MCF 10A (cell line): ENCODE results near the gene ITGA2. TPM values are rescaled to one million over a fixed set of nuclear protein-coding genes. Genes with fewer than 3 reads are reported as not detected.

Experiments used
- BruUV-seq: library from RNA; stranded (reverse); fragments of 400-500 nt; replicated peaks from 2 replicates; lab custom pipeline; 2021; lab: Mats Ljungman, UMichigan
- CTCF ChIA-PET: fragments of 300-600 bp; sonication (Branson Sonifier 250); formaldehyde crosslinking; extraction: SDS; loops from one replicate; lab custom pipeline; 2021; ENCODE audit warnings: antibody characterized with exemption, inconsistent platforms; lab: Yijun Ruan, JAX
- POLR2A ChIA-PET: fragments of 300-600, 350-650 bp; sonication (Branson Sonifier 250); formaldehyde crosslinking; extraction: SDS; loops from one replicate; lab custom pipeline; 2020; ENCODE audit warnings: antibody characterized with exemption, inconsistent platforms; lab: Yijun Ruan, JAX
- DNase-seq: peaks from one replicate; pipeline ENCODE4 v3.0.0-alpha.2; 2018; ENCODE audit not compliant: unreplicated experiment
- H3K27ac Mint-ChIP-seq: one replicate; pipeline ENCODE4 v1.8.0; 2022; ENCODE audit warnings: mild to moderate bottlenecking, low read depth, mixed read lengths; ENCODE audit not compliant: unreplicated experiment
- H3K27me3 Mint-ChIP-seq: one replicate; pipeline ENCODE4 v1.8.0; 2022; ENCODE audit warnings: mixed read lengths; ENCODE audit not compliant: insufficient read depth, unreplicated experiment
- H3K36me3 Mint-ChIP-seq: one replicate; pipeline ENCODE4 v1.8.0; 2022; ENCODE audit warnings: mild to moderate bottlenecking, moderate library complexity, mixed read lengths; ENCODE audit not compliant: insufficient read depth, unreplicated experiment
- H3K4me1 Mint-ChIP-seq: one replicate; pipeline ENCODE4 v1.8.0; 2022; ENCODE audit warnings: mixed read lengths; ENCODE audit not compliant: insufficient read depth, unreplicated experiment
- H3K4me3 Mint-ChIP-seq: one replicate; pipeline ENCODE4 v1.8.0; 2022; ENCODE audit warnings: mild to moderate bottlenecking, moderate library complexity, mixed read lengths; ENCODE audit not compliant: unreplicated experiment
- H3K9me3 Mint-ChIP-seq: one replicate; pipeline ENCODE4 v1.8.0; 2022; ENCODE audit warnings: mixed read lengths; ENCODE audit not compliant: unreplicated experiment
- CTCF ChIP-seq: fragments of 200-600 bp; IDR thresholded peaks from one replicate; pipeline ENCODE4 v1.8.0; 2022; ENCODE audit warnings: antibody characterized with exemption, mild to moderate bottlenecking; ENCODE audit not compliant: unreplicated experiment
- intact Hi-C: fragments of 100-400 bp; cut with micrococcal nuclease; formaldehyde crosslinking; loops from 2 replicates; pipeline ENCODE4 v1.14.1; 2022
- total RNA-seq: library from RNA; stranded (reverse); gene quantifications from 2 replicates; pipeline ENCODE4 v1.2.3, GENCODE V29; 2022

ITGA2 gene
- total RNA-seq, 1 experiment from 2014 or later, result 16.8 TPM

- intact Hi-C loops, result no loop called here
- BruUV-seq, result no TSS peak
- Mint-ChIP-seq H3K27me3 (no peaks in the 10 kb centered on the region), H3K27ac (no peak overlapping the region), H3K36me3 (no peaks in the 10 kb centered on the region), H3K4me3 (no peak overlapping the region), H3K9me3 (no peaks in the 10 kb centered on the region), H3K4me1 (no peaks in the 10 kb centered on the region)
- no peak for TF ChIP-seq CTCF
- POLR2A ChIA-PET, result interaction anchor here (0.6 kb wide), 1 partner anchor 9 kb away, joined by 3 read pairs; the partner anchor contains the start of gene MOCS2
- CTCF ChIA-PET, result interaction anchor here (0.9 to 1.4 kb wide), 3 partner anchors 9 to 170 kb away, joined by 3 to 4 read pairs (median 4); partner anchors contain the start of gene MOCS2
- no peak for DNase-seq
These were observed 129.7 kb downstream of the ITGA2 start for GRCh38 chr5:53118879-53119278.

- no peaks in the 10 kb centered on the region for H3K36me3 Mint-ChIP-seq
- H3K9me3 Mint-ChIP-seq, result no peaks in the 10 kb centered on the region
- intact Hi-C loops, result loop anchor here (5.0 kb wide), 1 partner anchor 312 kb away; no protein-coding TSS in a partner anchor
- TF ChIP-seq CTCF, result no peak
- no peak for DNase-seq
- no peaks in the 10 kb centered on the region for H3K4me1 Mint-ChIP-seq
- ChIA-PET POLR2A (no interaction called here), CTCF (interaction anchor here (1.0 kb wide), 1 partner anchor 8 kb away, joined by 5 read pairs; no protein-coding TSS in a partner anchor)
- H3K27me3 Mint-ChIP-seq, result no peaks in the 10 kb centered on the region
- H3K4me3 Mint-ChIP-seq, result no peak overlapping the region
- no peak overlapping the region for H3K27ac Mint-ChIP-seq
- no TSS peak for BruUV-seq
These were observed 131.0 kb downstream of the ITGA2 start for GRCh38 chr5:53120165-53120564.

GRCh38 chr5:53123702-53124101, 134.6 kb downstream of the ITGA2 start:
- peak; percentile 11 for DNase-seq
- Mint-ChIP-seq H3K36me3 (no peaks in the 10 kb centered on the region), H3K27ac (no peak overlapping the region), H3K4me3 (no peak overlapping the region), H3K4me1 (peaks cover 5% of the 10 kb centered on the region), H3K27me3 (no peaks in the 10 kb centered on the region), H3K9me3 (no peaks in the 10 kb centered on the region)
- intact Hi-C loops, result loop anchor here (2.0 to 5.0 kb wide), 2 partner anchors 309 to 1105 kb away; no protein-coding TSS in a partner anchor
- no TSS peak for BruUV-seq
- ChIA-PET CTCF (interaction anchor here (0.6 to 3.3 kb wide), 13 partner anchors 8 to 1110 kb away, joined by 3 to 12 read pairs (median 3); partner anchors contain the start of gene MOCS2), POLR2A (no interaction called here)
- TF ChIP-seq CTCF, result peak; percentile 12

GRCh38 chr5:53126521-53126920, 137.4 kb downstream of the ITGA2 start:
- no peaks in the 10 kb centered on the region for H3K9me3 Mint-ChIP-seq
- BruUV-seq, result no TSS peak
- no peaks in the 10 kb centered on the region for H3K36me3 Mint-ChIP-seq
- POLR2A ChIA-PET, result interaction anchor here (0.7 kb wide), 1 partner anchor 17 kb away, joined by 4 read pairs; the partner anchor contains the start of gene MOCS2
- CTCF ChIA-PET, result interaction anchor here (0.6 to 1.8 kb wide), 7 partner anchors 38 to 1108 kb away, joined by 3 to 5 read pairs (median 3); no protein-coding TSS in a partner anchor
- no peak overlapping the region for H3K4me3 Mint-ChIP-seq
- peaks cover 5% of the 10 kb centered on the region for H3K4me1 Mint-ChIP-seq
- DNase-seq, result peak; percentile 32
- no peaks in the 10 kb centered on the region for H3K27me3 Mint-ChIP-seq
- intact Hi-C loops, result no loop called here
- TF ChIP-seq CTCF, result no peak
- H3K27ac Mint-ChIP-seq, result no peak overlapping the region
